Progenitor cell of endocrine pancreas (in vitro differentiated cells): ENCODE data around the gene GPN3. TPM values are rescaled to one million over a fixed set of nuclear protein-coding genes. Genes with fewer than 3 reads are reported as not detected.

ENCODE experiments used
- total RNA-seq: library from RNA; stranded (reverse); gene quantifications from 2 replicates; pipeline ENCODE4 v1.2.1, GENCODE V29; 2021

The GPN3 gene
- total RNA-seq, 1 donor from 2014 or later, result 18.7 TPM

Other genes with a start within 250 kb of the GPN3 start
- 167 and 175 TPM in 2 replicates for gene ATP2A2, start 187.0 kb downstream of the GPN3 start, total RNA-seq
- 86.2 and 91.8 TPM in 2 replicates for gene ANAPC7, start 64.5 kb downstream of the GPN3 start, total RNA-seq
- 181 and 184 TPM in 2 replicates for gene ARPC3, start 17.9 kb downstream of the GPN3 start, total RNA-seq
- gene FAM216A, start 588 bp upstream of the GPN3 start, total RNA-seq, result 5.3 and 6.8 TPM in 2 replicates
- gene VPS29, start 33.9 kb upstream of the GPN3 start, total RNA-seq, result 101 and 102 TPM in 2 replicates
- gene RAD9B, start 34.1 kb upstream of the GPN3 start, total RNA-seq, result 0.24 and 0.33 TPM in 2 replicates
- gene PPTC7, start 115.1 kb upstream of the GPN3 start, total RNA-seq, result 13.7 and 15.1 TPM in 2 replicates
- gene TCTN1, start 145.9 kb upstream of the GPN3 start, total RNA-seq, result 72.6 and 84.0 TPM in 2 replicates
- 4.2 and 5.0 TPM in 2 replicates for gene HVCN1, start 220.9 kb upstream of the GPN3 start, total RNA-seq